ENCODE data around the gene GNPTG.

- TF ChIP-seq YY1 (IDR thresholded peaks at IDR 0.05; ENCODE audit: low read depth) (no peak), RAD21 (IDR thresholded peaks at IDR 0.05; ENCODE audit: low read length) (no peak), CHD2 (IDR thresholded peaks at IDR 0.05; ENCODE audit: low read length, partially characterized antibody) (no peak), GABPA (IDR thresholded peaks at IDR 0.05; ENCODE audit: low read depth) (no peak), POLR2AphosphoS5 (IDR thresholded peaks at IDR 0.05; ENCODE audit: low read depth, low read length) (no peak), TAF1 (IDR thresholded peaks at IDR 0.05; ENCODE audit: borderline replicate concordance, low read depth, low read length) (no peak), EP300 (IDR thresholded peaks at IDR 0.05; ENCODE audit: borderline replicate concordance in 1 of 2, low read depth in 1 of 2, low read length in 1 of 2) (no peak), JUND (IDR thresholded peaks at IDR 0.05) (no peak), NRF1 (IDR thresholded peaks at IDR 0.05; ENCODE audit: low read depth, low read length) (no peak), REST (IDR thresholded peaks at IDR 0.05; ENCODE audit: low read depth, low read length) (no peak), EZH2phosphoT487 (IDR thresholded peaks at IDR 0.05; ENCODE audit: borderline replicate concordance, low read depth) (no peak)
- TF ChIP-seq, protein P1, sequence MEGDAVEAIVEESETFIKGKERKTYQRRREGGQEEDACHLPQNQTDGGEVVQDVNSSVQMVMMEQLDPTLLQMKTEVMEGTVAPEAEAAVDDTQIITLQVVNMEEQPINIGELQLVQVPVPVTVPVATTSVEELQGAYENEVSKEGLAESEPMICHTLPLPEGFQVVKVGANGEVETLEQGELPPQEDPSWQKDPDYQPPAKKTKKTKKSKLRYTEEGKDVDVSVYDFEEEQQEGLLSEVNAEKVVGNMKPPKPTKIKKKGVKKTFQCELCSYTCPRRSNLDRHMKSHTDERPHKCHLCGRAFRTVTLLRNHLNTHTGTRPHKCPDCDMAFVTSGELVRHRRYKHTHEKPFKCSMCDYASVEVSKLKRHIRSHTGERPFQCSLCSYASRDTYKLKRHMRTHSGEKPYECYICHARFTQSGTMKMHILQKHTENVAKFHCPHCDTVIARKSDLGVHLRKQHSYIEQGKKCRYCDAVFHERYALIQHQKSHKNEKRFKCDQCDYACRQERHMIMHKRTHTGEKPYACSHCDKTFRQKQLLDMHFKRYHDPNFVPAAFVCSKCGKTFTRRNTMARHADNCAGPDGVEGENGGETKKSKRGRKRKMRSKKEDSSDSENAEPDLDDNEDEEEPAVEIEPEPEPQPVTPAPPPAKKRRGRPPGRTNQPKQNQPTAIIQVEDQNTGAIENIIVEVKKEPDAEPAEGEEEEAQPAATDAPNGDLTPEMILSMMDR (IDR thresholded peaks at IDR 0.05) = no peak
- TF ChIP-seq, protein P2, sequence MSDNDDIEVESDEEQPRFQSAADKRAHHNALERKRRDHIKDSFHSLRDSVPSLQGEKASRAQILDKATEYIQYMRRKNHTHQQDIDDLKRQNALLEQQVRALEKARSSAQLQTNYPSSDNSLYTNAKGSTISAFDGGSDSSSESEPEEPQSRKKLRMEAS (IDR thresholded peaks at IDR 0.05; ENCODE audit: low read depth) = no peak
Measured at GRCh38 chr16:1335996-1336395, 15.7 kb upstream of the GNPTG start.
